NCI-H1092 (cell line): Measurements from ENCODE around the gene FAM53B.

ENCODE experiments used
- DNase-seq: peaks from one replicate; lab custom pipeline; 2025; lab: John Stamatoyannopoulos, UW

FAM53B gene

GRCh38 chr10:124645467-124646095 lies 98.6 kb downstream of the FAM53B start:
- no peak for DNase-seq

DNA sequence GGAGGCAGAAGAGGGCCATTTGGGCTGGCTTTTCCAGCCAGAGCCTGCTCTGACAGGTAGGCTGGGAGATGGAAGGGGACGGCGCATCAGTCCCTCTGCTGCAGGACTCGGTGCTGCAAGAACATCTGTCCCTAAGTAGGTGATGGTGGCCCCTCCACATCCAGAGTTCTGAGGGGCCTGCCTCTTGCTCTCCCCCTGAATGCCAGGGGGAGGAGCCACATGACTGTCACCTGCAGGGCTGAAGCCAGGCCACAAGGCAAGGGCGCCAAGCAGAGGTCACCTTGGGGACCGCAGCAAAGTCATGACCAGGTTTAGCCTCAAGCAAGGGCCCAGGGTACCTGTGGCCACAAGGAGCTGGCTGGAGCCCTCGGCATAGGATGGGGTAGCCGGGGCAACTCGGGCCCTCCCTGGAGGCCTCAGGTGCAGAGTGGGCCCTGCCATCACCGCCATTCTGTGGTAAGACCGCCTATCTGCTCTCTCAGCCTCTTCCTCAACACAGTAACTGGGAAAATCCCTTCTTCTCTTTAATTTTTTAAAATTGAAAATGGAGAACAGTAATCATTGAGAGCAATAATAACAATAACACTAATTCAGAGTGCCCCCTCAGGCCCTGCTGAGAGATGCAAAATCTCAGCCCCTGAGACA lies 99.3 kb downstream of the FAM53B start:
- no peak for DNase-seq

- DNase-seq, result no peak
Measured at GRCh38 chr10:124644236-124644635, 99.9 kb downstream of the FAM53B start.

GRCh38 chr10:124643330-124644009 lies 100.7 kb downstream of the FAM53B start:
- peak; percentile 14 for DNase-seq

DNA sequence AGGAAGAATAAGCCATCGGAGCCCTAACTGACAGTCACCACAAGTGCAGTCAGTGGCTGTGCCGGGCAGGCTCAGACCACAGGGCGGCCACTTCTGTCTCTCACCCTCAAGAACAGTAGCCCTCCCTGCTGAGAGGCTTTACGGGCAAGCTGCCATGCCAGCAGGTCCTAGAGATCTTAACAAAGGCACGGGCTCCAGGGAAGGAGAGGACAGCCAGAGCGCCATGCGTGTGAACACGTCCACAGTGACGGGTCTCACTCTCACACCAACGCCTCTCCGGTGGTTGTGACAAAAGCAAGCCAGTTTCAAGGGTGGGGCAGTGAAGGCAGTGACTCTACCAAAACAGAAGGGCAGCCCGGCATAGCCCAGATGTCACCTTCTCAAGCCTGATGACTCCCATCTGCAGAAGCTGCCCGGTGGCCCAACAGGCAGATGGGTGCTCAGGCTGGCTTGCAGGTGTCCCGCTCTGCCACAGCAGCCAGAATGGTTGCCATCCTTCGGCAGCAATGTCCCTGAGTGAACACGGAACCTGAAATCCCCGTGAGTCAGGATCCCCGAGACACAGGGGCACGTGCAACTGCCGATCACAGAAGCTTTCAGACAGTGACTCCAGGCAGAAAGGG lies 102.0 kb downstream of the FAM53B start:
- peak; percentile 68 for DNase-seq

- DNase-seq, result peak; percentile 12
Measured at GRCh38 chr10:124641282-124642087, 102.7 kb downstream of the FAM53B start.

DNA sequence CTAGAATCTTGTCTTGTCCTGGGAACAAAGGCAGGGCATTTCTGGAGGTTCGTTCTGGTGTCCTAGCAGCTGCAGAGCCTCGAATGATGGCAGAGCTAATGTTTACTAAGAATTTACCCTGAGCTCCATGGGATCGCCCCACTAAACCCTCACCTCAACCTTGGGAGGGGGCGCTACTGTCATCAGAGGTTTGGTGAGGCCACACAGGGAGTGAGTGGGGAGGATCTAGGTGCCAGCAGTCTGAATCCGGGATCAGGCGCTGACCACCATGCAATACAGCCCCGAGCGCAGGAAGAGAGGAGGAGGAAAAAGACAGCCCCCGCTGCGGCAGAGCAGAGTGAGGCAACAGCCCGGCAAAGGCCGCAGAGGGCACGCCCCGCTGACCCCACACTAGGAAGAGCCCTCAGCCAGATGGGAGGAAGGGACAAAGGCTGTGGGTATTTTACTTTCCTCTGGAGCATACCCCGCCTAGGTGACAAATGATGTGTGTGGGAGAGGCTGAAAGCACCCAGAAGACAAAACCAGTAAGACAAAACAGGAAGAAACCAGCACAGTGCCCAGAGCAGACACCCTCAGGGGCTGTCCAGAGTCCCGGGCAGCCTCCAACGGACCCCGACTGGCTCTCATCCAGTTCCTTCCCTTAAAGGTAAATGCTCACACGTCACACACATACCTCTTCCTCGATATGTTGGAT lies 103.5 kb downstream of the FAM53B start:
- no peak for DNase-seq

- no peak for DNase-seq
Measured at GRCh38 chr10:124640056-124640455, 104.1 kb downstream of the FAM53B start.

- DNase-seq, result no peak
Measured at GRCh38 chr10:124639646-124640045, 104.5 kb downstream of the FAM53B start.

- no peak for DNase-seq
Measured at GRCh38 chr10:124639206-124639605, 105.0 kb downstream of the FAM53B start.

GRCh38 chr10:124637746-124638145 lies 106.4 kb downstream of the FAM53B start:
- no peak for DNase-seq

DNA sequence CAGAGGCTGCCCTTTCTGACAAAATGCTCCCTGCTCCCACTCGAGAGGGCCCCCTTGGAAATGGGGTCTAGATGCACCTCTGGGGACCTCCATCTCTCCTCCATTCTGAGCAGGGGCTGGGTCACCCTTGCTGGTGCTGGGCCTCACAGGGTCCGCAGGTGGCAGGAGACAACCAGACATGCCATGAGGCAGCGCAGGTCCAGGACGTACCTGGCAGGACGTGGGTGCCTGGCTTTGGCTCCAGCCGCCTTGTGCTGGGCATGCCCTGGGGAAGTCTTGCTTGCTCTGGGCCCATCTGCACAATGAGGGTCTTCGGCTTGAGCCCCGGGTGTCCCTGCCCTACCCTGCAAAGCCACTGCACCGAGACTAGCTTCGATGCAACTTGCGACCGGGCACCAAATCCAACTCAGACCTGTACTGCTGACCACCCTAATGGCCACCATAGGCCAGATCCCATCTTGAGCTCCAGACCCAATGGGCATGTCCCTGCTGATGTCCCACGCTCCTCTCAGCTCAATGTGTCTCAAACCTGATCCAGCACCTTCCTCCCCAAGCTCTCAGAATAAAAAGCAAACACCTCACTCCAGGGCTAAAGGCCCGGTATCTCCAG lies 107.0 kb downstream of the FAM53B start:
- DNase-seq, result no peak

GRCh38 chr10:124636271-124636995 lies 107.7 kb downstream of the FAM53B start:
- no peak for DNase-seq

DNA sequence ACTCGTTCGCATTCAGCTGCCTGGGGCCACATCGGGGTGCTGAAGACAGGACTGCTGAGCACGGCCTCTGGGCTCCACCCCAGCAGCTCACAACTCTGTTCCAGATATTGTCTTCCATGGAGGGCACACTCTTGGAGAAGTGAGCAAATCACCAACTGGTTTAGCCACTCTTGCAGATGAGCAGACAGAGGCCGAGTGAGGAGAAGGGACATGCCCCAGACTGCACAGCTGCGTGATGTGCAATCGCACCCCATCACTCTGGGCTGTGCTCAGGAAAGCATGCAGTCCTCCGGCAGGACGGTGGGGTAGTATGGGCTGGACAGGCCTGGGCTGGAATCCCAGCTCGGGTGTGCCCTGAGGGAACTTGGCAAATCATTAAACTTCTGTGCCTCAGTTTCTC lies 111.6 kb downstream of the FAM53B start:
- DNase-seq, result no peak

- DNase-seq, result peak; percentile 52
Measured at GRCh38 chr10:124632064-124632531, 112.1 kb downstream of the FAM53B start.

DNA sequence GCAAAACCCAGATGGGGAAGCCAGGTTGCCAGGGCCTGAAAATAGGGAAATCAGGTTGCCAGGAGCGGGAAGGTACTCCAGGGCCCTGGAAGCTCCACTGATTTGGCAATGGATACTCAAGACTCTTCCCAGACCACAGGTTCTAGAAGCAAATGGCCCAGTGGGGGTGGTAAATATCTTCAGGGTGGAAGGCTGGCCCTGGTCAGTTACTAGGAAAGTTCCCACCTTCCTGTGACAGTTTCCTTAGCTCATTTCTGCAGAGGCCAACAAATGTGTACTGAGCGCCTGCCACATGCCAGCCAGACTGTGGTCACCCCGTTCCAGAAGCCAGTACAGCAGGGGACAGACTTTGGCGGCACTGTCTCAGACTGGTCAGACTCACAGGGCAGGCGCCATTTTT lies 113.6 kb downstream of the FAM53B start:
- DNase-seq, result no peak

- no peak for DNase-seq
Measured at GRCh38 chr10:124629842-124630241, 114.3 kb downstream of the FAM53B start.

DNA sequence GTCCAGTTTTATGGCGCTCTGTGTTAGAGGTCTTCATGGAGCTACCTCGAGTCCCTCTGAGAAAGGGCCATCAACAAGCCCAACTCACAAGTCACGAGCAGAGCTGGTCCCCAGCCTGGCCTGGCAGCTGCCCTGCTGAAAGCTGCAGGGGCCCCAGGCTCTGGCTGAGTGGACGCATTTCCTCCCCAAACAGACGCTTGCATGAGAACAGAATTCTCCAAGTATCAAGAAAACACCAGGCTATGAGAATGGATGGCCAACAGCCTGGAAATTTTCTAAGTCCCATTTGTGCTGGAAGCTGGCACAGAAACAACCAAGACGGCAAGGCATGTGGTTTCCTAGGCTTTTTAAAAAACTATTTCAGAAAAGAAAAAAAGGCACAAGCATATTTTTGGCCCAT lies 114.8 kb downstream of the FAM53B start:
- DNase-seq, result no peak

DNA sequence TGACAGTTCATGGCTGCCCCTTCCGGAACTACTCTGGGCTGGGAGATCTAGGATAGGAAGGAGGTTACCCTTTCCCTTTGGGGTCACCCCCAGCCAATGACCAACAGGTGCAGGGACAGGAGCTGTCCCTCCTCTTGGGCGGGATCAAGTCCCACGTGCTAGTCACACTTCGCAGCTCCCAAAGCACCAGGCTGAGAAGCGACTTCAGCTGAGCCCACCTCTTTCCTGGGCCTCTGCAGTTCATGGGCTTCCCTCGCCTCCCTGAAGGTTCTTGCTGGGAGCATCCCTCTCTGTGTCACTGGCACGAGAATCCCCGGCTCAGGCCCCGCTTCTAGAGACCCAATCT lies 115.5 kb downstream of the FAM53B start:
- no peak for DNase-seq
